Stimulated activated naive CD4-positive, alpha-beta T cell (primary cell): ENCODE measurements around the gene SLC26A2.
A peak's percentile ranks its signal among the peaks of the same experiment; 100 is the strongest.

ENCODE experiments used
- DNase-seq, 6 experiments: peaks; one replicate each; lab custom pipeline; 2025; lab: John Stamatoyannopoulos, UW

The SLC26A2 gene

GRCh38 chr5:149961957-149962409, 1.4 kb downstream of the SLC26A2 start:
- DNase-seq = peak in 3 of 6 experiments; percentile 7 to 14 (median 11)

GRCh38 chr5:149962601-149963300, 2.2 kb downstream of the SLC26A2 start:
- no peak for DNase-seq

- no peak for DNase-seq
Measured at GRCh38 chr5:149963729-149964128, 3.2 kb downstream of the SLC26A2 start.

GRCh38 chr5:149966946-149967345, 6.4 kb downstream of the SLC26A2 start:
- no peak for DNase-seq

GRCh38 chr5:149969181-149969930, 8.8 kb downstream of the SLC26A2 start:
- DNase-seq = no peak

GRCh38 chr5:149975409-149975808, 14.9 kb downstream of the SLC26A2 start:
- DNase-seq = no peak

GRCh38 chr5:149979896-149980295, 19.3 kb downstream of the SLC26A2 start:
- no peak for DNase-seq

- DNase-seq = no peak
Measured at GRCh38 chr5:149981206-149981605, 20.6 kb downstream of the SLC26A2 start.

GRCh38 chr5:149982505-149982904, 21.9 kb downstream of the SLC26A2 start:
- DNase-seq = no peak

GRCh38 chr5:149988126-149988525, 27.6 kb downstream of the SLC26A2 start:
- no peak for DNase-seq

GRCh38 chr5:149990518-149991376, 30.2 kb downstream of the SLC26A2 start:
- peak; percentile 11 to 63 (median 49) for DNase-seq

- no peak for DNase-seq
Measured at GRCh38 chr5:149993471-149993870, 32.9 kb downstream of the SLC26A2 start.

- DNase-seq = no peak
Measured at GRCh38 chr5:149995385-149996204, 35.0 kb downstream of the SLC26A2 start.

- DNase-seq = no peak
Measured at GRCh38 chr5:149996205-149996890, 35.8 kb downstream of the SLC26A2 start.

- no peak for DNase-seq
Measured at GRCh38 chr5:149998281-149998680, 37.7 kb downstream of the SLC26A2 start.

GRCh38 chr5:149999359-149999758, 38.8 kb downstream of the SLC26A2 start:
- no peak for DNase-seq

- no peak for DNase-seq
Measured at GRCh38 chr5:149999866-150000255, 39.3 kb downstream of the SLC26A2 start.

- peak; percentile 68 to 87 (median 74) for DNase-seq
Measured at GRCh38 chr5:150000256-150000989, 39.9 kb downstream of the SLC26A2 start, which contains the start of the genes HMGXB3 and TIGD6. Gene HMGXB3, plus strand, starts transcription at chr5:150000739. Its CDS starts 4,114 bp downstream, at chr5:150004853. Gene TIGD6, minus strand, starts transcription at chr5:150000654. Its CDS starts 4,306 bp downstream, at chr5:149996348.

- DNase-seq = peak in 4 of 6 experiments; percentile 23 to 58 (median 40)
Measured at GRCh38 chr5:150000990-150001659, 40.6 kb downstream of the SLC26A2 start.
